ENCODE data around the gene DCC. TPM values are rescaled to one million over a fixed set of nuclear protein-coding genes. Genes with fewer than 3 reads are reported as not detected.

DCC gene
- total and polyA plus RNA-seq, 9 donors, result under 0.01 to 0.77 (median 0.30) TPM; not detected in 3

DNA sequence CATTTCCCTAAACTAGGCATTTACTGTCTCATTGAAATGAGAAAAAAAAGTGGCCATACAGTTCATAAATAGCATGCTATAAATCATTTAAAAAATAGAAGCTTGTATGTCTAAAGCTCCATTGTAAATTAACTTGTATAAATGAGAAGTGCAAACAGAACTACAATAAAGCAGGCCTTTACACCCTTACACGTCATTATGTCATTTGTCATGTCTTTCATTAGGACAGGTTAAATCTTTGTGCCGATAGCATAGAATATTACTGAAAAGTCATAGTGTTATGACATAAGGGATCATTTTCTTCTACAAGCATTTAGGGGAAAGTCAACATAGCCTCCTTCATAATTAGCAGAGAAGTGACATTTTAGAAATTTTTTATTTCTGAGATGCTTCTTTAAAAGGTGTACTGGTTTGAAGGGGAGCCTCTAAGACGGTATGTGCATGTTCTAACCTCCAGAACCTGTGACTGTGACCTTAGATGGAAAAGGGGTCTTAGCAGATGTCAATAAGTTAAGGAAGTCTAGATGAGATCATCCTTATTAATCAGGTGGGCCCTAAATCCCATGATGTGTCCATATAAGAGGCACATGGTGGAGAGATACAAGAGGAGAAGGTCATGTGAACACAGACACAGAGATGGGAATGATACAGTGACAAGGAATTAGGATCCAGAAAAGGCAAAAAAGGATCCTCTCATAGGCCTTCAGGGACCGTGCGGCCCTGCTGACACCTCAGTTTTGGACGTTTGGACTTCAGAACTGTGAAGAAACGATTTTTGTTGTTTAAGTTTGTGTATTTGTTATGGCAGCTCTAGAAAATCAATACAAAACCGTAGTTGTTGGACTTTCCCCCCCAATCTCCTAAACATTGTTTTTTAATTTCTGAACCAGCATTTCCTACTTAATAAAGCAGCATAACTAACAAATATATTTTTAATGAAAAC lies 1020.8 kb downstream of the DCC start:
- Histone ChIP-seq H3K4me3 (no peak overlapping the region), H3K36me3 (no peaks in the 10 kb centered on the region), H3K27ac (no peak overlapping the region), H3K27me3 (no peaks in the 10 kb centered on the region), H3K9me3 (no peaks in the 10 kb centered on the region), H3K4me1 (ENCODE audit: insufficient read depth) (no peaks in the 10 kb centered on the region)
- DNase-seq, result no peak
- intact Hi-C loops (cut with DNase I), result no loop called here
- TF ChIP-seq EP300 (IDR thresholded peaks at IDR 0.05), result no peak
- TF ChIP-seq POLR2A (IDR thresholded peaks at IDR 0.05), result no peak
- TF ChIP-seq CTCF (IDR thresholded peaks at IDR 0.05), result no peak
- 77 to 83% (median 78%) methylated on average over 8 of the region's 8 CpGs for WGBS, 3 donors

DNA sequence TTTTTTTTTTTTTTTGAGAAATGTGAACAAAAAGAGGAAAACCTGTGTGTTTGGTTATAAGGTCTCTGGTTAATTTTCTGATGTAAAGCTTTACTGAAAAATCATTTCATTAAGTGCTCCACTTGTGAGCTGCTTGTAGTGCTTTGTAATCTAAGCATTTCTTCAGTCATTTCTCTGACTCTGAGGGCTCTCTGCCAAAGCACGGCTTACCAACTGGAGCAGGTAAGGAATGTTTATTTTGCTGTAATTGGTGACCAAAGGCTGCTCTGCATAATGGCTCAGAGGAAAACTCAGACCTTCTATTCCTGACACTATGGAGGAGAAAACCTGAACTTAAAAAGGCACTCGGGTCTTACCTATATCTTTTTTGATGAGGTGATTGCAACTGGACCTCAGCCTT lies 1035.6 kb downstream of the DCC start:
- no peak for DNase-seq
- intact Hi-C loops (cut with DNase I), result no loop called here
- no peaks in the 10 kb centered on the region for H3K9me3 ChIP-seq
- H3K36me3 ChIP-seq, result no peaks in the 10 kb centered on the region
- no peaks in the 10 kb centered on the region for H3K4me1 ChIP-seq (ENCODE audit: insufficient read depth)
- H3K4me3 ChIP-seq, result no peak overlapping the region
- no peak for TF ChIP-seq CTCF (IDR thresholded peaks at IDR 0.05)
- no peak for TF ChIP-seq EP300 (IDR thresholded peaks at IDR 0.05)
- no peak for TF ChIP-seq POLR2A (IDR thresholded peaks at IDR 0.05)
- H3K27ac ChIP-seq, result no peak overlapping the region
- no peaks in the 10 kb centered on the region for H3K27me3 ChIP-seq
- 60 to 80% (median 61%) methylated on average over 2 of the region's 2 CpGs for WGBS, 3 donors

- TF ChIP-seq EP300 (IDR thresholded peaks at IDR 0.05) (no peak), CTCF (IDR thresholded peaks at IDR 0.05) (no peak), POLR2A (IDR thresholded peaks at IDR 0.05) (no peak)
- Histone ChIP-seq H3K9me3 (no peaks in the 10 kb centered on the region), H3K4me1 (ENCODE audit: insufficient read depth) (no peaks in the 10 kb centered on the region), H3K36me3 (no peaks in the 10 kb centered on the region), H3K27me3 (no peaks in the 10 kb centered on the region), H3K4me3 (no peak overlapping the region), H3K27ac (no peak overlapping the region)
- WGBS, 3 donors, result 81 to 94% (median 94%) methylated on average over 1 of the region's 1 CpG
- DNase-seq, result no peak
- intact Hi-C loops (cut with DNase I), result no loop called here
These were observed 1040.2 kb downstream of the DCC start for GRCh38 chr18:53380063-53380639.

GRCh38 chr18:53382870-53383269 lies 1042.9 kb downstream of the DCC start:
- 25 to 46% (median 39%) methylated on average over 1 of the region's 1 CpG for WGBS, 3 donors
- Histone ChIP-seq H3K4me3 (no peak overlapping the region), H3K36me3 (no peaks in the 10 kb centered on the region), H3K4me1 (ENCODE audit: insufficient read depth) (no peaks in the 10 kb centered on the region), H3K27me3 (no peaks in the 10 kb centered on the region), H3K9me3 (no peaks in the 10 kb centered on the region), H3K27ac (no peak overlapping the region)
- no peak for DNase-seq
- intact Hi-C loops (cut with DNase I), result no loop called here
- TF ChIP-seq EP300 (IDR thresholded peaks at IDR 0.05), result no peak
- no peak for TF ChIP-seq POLR2A (IDR thresholded peaks at IDR 0.05)
- TF ChIP-seq CTCF (IDR thresholded peaks at IDR 0.05), result no peak
